ENCODE results near the gene CYYR1. TPM values are rescaled to one million over a fixed set of nuclear protein-coding genes. Genes with fewer than 3 reads are reported as not detected.

CYYR1 gene
- polyA plus RNA-seq, 4 donors: 0.67 to 11.9 (median 3.4) TPM

DNA sequence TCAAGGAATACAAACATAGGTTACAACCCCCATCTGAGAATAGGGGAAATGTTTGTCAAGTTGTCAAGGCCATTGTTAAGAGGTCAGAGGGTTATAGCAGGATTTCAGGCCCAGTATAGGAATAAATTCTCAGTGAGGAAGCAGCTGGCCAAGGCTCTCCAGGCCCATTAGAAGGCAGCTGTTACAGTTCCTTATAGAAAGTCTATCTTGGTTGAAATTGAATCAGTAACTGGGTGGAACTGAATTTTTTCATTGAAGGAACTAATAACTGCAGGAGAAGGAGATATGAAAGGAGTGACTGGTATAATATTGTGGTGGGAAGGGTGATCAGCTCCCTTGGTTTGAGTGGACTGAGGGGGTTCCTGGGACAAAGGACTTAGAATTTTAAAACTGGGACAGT lies 134.1 kb downstream of the CYYR1 start:
- no peaks in the 10 kb centered on the region for H3K36me3 ChIP-seq (ENCODE audit: control insufficient read depth in 3 of 3, insufficient read depth in 2 of 3, low read depth in 1 of 3, low read length in 3 of 3)
- no peak for FAIRE-seq
- H3K9me3 ChIP-seq (ENCODE audit: control insufficient read depth in 2 of 2, insufficient read depth in 1 of 2, low read depth in 1 of 2, low read length in 1 of 2): no peaks in the 10 kb centered on the region
- H3K27ac ChIP-seq (ENCODE audit: low read depth in 1 of 3, low read length in 2 of 3): no peak overlapping the region
- H3K4me3 ChIP-seq (ENCODE audit: low read depth in 1 of 3, low read length in 3 of 3): no peak overlapping the region
- no peaks in the 10 kb centered on the region for H3K4me1 ChIP-seq (ENCODE audit: control insufficient read depth in 3 of 3, insufficient read depth in 2 of 3, low read depth in 1 of 3, low read length in 2 of 3)
- no peak for DNase-seq
- no peaks in the 10 kb centered on the region for H3K27me3 ChIP-seq (ENCODE audit: control insufficient read depth in 3 of 3, insufficient read depth in 3 of 3, low read length in 3 of 3)

DNA sequence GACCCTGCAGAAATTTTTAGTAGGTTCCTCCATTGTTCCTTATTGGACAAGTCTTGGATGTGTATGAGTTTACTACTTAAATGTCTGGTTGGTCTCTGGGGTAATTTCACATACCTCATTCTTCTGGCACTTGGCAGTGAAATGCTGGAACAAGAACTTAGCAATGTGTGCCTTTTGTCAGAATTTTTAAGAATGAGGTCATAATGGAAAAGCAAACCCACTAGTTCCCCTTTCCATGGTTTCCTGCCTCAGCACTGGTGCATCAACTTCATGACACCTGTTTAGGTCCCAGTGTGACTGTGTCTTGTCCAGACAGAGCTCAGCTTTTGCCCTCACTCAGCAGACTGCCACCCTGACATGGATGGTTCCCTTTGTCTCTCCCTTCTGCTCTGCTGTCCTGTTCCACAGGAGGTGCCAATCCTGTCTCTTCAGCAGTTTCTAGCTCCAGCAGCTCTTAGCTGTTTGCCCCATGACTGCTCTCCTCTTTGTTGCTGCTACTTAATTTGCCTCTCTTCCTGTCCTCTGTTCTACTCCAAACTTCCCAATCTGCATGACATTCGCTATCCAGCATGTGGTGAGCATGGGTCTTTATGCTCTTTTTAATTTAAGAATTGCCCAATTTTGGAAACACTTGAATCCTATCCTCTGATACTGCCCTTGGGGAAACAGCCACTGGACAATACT lies 135.6 kb downstream of the CYYR1 start:
- DNase-seq (no peak), FAIRE-seq (no peak)
- H3K27ac ChIP-seq (ENCODE audit: low read depth in 1 of 3, low read length in 2 of 3): no peak overlapping the region
- H3K36me3 ChIP-seq (ENCODE audit: control insufficient read depth in 3 of 3, insufficient read depth in 2 of 3, low read depth in 1 of 3, low read length in 3 of 3): no peaks in the 10 kb centered on the region
- H3K9me3 ChIP-seq (ENCODE audit: control insufficient read depth in 2 of 2, insufficient read depth in 1 of 2, low read depth in 1 of 2, low read length in 1 of 2): no peaks in the 10 kb centered on the region
- no peaks in the 10 kb centered on the region for H3K27me3 ChIP-seq (ENCODE audit: control insufficient read depth in 3 of 3, insufficient read depth in 3 of 3, low read length in 3 of 3)
- H3K4me1 ChIP-seq (ENCODE audit: control insufficient read depth in 3 of 3, insufficient read depth in 2 of 3, low read depth in 1 of 3, low read length in 2 of 3): no peaks in the 10 kb centered on the region
- no peak overlapping the region for H3K4me3 ChIP-seq (ENCODE audit: low read depth in 1 of 3, low read length in 3 of 3)
- 70 to 83% (median 78%) methylated on average over 1 of the region's 1 CpG for WGBS, 3 donors

DNA sequence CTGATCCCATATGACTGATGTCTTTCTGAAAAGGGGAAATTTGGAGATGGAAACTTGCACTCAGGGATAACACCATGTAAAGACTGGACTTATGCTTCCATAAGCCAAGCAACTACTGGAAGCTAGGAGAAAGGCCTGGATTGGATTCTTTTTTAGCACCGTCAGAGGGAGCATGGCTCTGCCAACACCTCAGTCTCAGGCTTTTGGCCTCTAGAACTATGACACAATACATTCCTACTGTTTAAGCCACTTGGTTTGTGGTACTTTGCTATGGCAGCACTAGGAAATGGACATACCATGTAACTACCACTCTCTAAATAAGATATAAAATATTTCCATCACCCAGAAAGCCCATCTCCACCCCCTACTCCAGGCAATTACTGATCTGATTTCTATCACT lies 139.7 kb downstream of the CYYR1 start:
- DNase-seq (no peak), FAIRE-seq (no peak)
- H3K4me1 ChIP-seq (ENCODE audit: control insufficient read depth in 3 of 3, insufficient read depth in 2 of 3, low read depth in 1 of 3, low read length in 2 of 3): no peaks in the 10 kb centered on the region
- no peak overlapping the region for H3K27ac ChIP-seq (ENCODE audit: low read depth in 1 of 3, low read length in 2 of 3)
- H3K4me3 ChIP-seq (ENCODE audit: low read depth in 1 of 3, low read length in 3 of 3): no peak overlapping the region
- H3K27me3 ChIP-seq (ENCODE audit: control insufficient read depth in 3 of 3, insufficient read depth in 3 of 3, low read length in 3 of 3): no peaks in the 10 kb centered on the region
- no peaks in the 10 kb centered on the region for H3K9me3 ChIP-seq (ENCODE audit: control insufficient read depth in 2 of 2, insufficient read depth in 1 of 2, low read depth in 1 of 2, low read length in 1 of 2)
- H3K36me3 ChIP-seq (ENCODE audit: control insufficient read depth in 3 of 3, insufficient read depth in 2 of 3, low read depth in 1 of 3, low read length in 3 of 3): no peaks in the 10 kb centered on the region
- WGBS, 3 donors: 86 to 90% (median 87%) methylated on average over 1 of the region's 1 CpG

DNA sequence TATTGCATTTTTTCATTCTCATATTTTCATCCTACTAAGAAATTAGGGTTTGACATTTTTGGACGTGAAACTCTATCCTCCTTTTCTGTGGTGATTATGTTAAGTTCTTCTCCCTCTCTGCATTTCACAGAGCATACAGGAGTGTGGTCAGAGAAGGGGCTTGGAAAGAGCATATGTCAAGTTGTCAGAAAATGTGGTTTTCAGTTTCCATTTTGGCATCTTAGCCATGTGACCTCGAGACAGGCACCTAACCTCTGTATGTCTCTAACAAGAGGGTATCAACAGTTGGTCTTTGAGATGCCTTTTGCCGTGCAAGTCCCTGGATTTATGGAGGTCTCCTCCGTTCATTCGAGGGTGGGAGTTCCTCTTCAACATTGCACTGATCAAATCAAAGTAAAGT lies 140.7 kb downstream of the CYYR1 start:
- Histone ChIP-seq H3K4me3 (ENCODE audit: low read depth in 1 of 3, low read length in 3 of 3) (no peak overlapping the region), H3K27me3 (ENCODE audit: control insufficient read depth in 3 of 3, insufficient read depth in 3 of 3, low read length in 3 of 3) (no peaks in the 10 kb centered on the region), H3K4me1 (ENCODE audit: control insufficient read depth in 3 of 3, insufficient read depth in 2 of 3, low read depth in 1 of 3, low read length in 2 of 3) (no peaks in the 10 kb centered on the region), H3K27ac (ENCODE audit: low read depth in 1 of 3, low read length in 2 of 3) (no peak overlapping the region), H3K9me3 (ENCODE audit: control insufficient read depth in 2 of 2, insufficient read depth in 1 of 2, low read depth in 1 of 2, low read length in 1 of 2) (no peaks in the 10 kb centered on the region), H3K36me3 (ENCODE audit: control insufficient read depth in 3 of 3, insufficient read depth in 2 of 3, low read depth in 1 of 3, low read length in 3 of 3) (no peaks in the 10 kb centered on the region)
- DNase-seq (no peak), FAIRE-seq (no peak)
- 58 to 71% (median 68%) methylated on average over 5 of the region's 5 CpGs for WGBS, 3 donors

DNA sequence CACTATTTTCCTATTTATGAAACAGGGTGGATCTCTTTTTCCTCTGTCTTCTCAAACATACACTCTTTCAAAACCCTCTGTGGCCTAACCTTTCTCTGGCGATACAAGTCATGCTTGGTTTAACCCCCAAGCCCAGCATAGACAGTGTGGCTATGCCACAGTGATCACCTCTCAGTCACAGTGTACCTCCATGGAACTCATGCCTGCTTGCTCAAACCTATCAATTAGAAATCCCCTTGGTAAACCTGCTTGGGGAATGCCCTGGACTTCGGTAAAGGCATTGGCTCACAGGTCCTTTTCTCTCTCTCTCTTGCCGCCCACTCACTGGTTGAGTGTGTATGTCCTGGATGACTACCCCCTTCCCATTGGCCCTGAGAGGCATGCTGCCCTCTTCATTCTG lies 147.5 kb downstream of the CYYR1 start:
- Histone ChIP-seq H3K27ac (ENCODE audit: low read depth in 1 of 3, low read length in 2 of 3) (no peak overlapping the region), H3K9me3 (ENCODE audit: control insufficient read depth in 2 of 2, insufficient read depth in 1 of 2, low read depth in 1 of 2, low read length in 1 of 2) (no peaks in the 10 kb centered on the region), H3K36me3 (ENCODE audit: control insufficient read depth in 3 of 3, insufficient read depth in 2 of 3, low read depth in 1 of 3, low read length in 3 of 3) (no peaks in the 10 kb centered on the region), H3K27me3 (ENCODE audit: control insufficient read depth in 3 of 3, insufficient read depth in 3 of 3, low read length in 3 of 3) (no peaks in the 10 kb centered on the region), H3K4me3 (ENCODE audit: low read depth in 1 of 3, low read length in 3 of 3) (no peak overlapping the region), H3K4me1 (ENCODE audit: control insufficient read depth in 3 of 3, insufficient read depth in 2 of 3, low read depth in 1 of 3, low read length in 2 of 3) (no peaks in the 10 kb centered on the region)
- FAIRE-seq (no peak), DNase-seq (no peak)
- WGBS, 3 donors: 79 to 91% (median 90%) methylated on average over 3 of the region's 3 CpGs

DNA sequence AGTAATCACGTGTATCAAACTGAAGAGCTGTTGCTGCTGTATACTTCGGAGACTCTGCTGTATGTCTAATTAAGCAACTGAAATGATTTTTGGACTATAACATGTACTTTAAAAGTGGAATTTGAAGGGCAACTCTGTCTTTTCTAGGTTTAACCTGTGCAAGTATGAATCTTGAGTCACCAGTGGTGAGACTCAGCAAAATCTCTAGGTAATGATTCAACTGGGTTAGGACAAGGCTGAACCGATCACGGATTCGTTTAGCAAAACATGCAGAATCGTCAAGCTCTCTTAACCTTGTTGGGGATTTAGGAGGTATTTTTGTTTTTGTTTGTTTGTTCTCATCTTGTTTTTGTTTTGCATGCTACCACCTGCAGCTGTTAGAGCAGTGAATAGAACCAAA lies 149.6 kb downstream of the CYYR1 start:
- no peak for FAIRE-seq
- DNase-seq: no peak
- Histone ChIP-seq H3K36me3 (ENCODE audit: control insufficient read depth in 3 of 3, insufficient read depth in 2 of 3, low read depth in 1 of 3, low read length in 3 of 3) (no peaks in the 10 kb centered on the region), H3K4me3 (ENCODE audit: low read depth in 1 of 3, low read length in 3 of 3) (no peak overlapping the region), H3K27me3 (ENCODE audit: control insufficient read depth in 3 of 3, insufficient read depth in 3 of 3, low read length in 3 of 3) (no peaks in the 10 kb centered on the region), H3K4me1 (ENCODE audit: control insufficient read depth in 3 of 3, insufficient read depth in 2 of 3, low read depth in 1 of 3, low read length in 2 of 3) (no peaks in the 10 kb centered on the region), H3K27ac (ENCODE audit: low read depth in 1 of 3, low read length in 2 of 3) (no peak overlapping the region), H3K9me3 (ENCODE audit: control insufficient read depth in 2 of 2, insufficient read depth in 1 of 2, low read depth in 1 of 2, low read length in 1 of 2) (peaks cover 0 to 3% of the 10 kb centered on the region in 2 donors)
- 76 to 87% (median 79%) methylated on average over 6 of the region's 6 CpGs for whole genome bisulfite sequencing, 3 donors

DNA sequence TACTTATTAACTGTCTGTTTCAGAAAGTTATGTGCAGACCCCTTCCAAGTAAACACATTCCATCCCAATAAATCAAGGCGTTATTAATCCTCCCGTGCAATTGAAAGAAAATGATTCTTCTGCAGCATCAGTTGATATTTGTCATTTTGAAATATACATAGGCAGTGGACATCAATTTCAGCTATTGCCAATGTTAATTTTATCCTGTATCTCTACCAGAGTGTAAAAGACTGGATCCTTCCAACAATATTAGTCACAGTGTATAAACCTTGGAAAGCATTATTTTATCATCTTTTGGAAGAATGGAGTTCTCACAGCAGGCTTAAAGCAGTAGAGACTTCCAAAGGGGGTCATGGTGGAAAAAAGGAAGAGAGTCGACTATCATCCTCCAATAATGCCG lies 150.4 kb downstream of the CYYR1 start:
- no peak overlapping the region for H3K4me3 ChIP-seq (ENCODE audit: low read depth in 1 of 3, low read length in 3 of 3)
- WGBS, 3 donors: 50 to 73% (median 68%) methylated on average over 4 of the region's 4 CpGs
- H3K9me3 ChIP-seq (ENCODE audit: control insufficient read depth in 2 of 2, insufficient read depth in 1 of 2, low read depth in 1 of 2, low read length in 1 of 2): peaks cover 0 to 3% of the 10 kb centered on the region in 2 donors
- DNase-seq (no peak), FAIRE-seq (no peak)
- no peak overlapping the region for H3K27ac ChIP-seq (ENCODE audit: low read depth in 1 of 3, low read length in 2 of 3)
- no peaks in the 10 kb centered on the region for H3K4me1 ChIP-seq (ENCODE audit: control insufficient read depth in 3 of 3, insufficient read depth in 2 of 3, low read depth in 1 of 3, low read length in 2 of 3)
- no peaks in the 10 kb centered on the region for H3K27me3 ChIP-seq (ENCODE audit: control insufficient read depth in 3 of 3, insufficient read depth in 3 of 3, low read length in 3 of 3)
- H3K36me3 ChIP-seq (ENCODE audit: control insufficient read depth in 3 of 3, insufficient read depth in 2 of 3, low read depth in 1 of 3, low read length in 3 of 3): no peaks in the 10 kb centered on the region

DNA sequence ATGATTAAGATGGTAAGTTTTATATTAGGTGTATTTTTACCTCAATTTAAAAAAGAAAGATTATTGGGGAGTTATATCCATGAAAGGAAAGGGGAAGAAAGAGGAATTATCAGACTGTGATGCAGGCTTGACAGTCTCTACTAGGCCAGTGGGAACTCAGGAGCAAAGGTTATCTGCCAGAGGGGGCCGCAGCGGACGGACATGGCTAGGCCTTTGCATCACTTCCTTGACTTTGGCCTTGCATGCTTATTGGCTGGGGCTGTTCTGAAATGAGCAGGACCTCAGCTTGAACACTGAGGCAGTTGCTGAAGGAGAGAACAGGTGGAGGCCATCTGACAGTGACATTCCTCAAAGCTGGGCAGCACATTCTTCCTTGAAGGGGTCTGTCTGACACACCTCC lies 150.9 kb downstream of the CYYR1 start:
- Histone ChIP-seq H3K9me3 (ENCODE audit: control insufficient read depth in 2 of 2, insufficient read depth in 1 of 2, low read depth in 1 of 2, low read length in 1 of 2) (peaks cover 0 to 3% of the 10 kb centered on the region in 2 donors), H3K27ac (ENCODE audit: low read depth in 1 of 3, low read length in 2 of 3) (no peak overlapping the region), H3K27me3 (ENCODE audit: control insufficient read depth in 3 of 3, insufficient read depth in 3 of 3, low read length in 3 of 3) (no peaks in the 10 kb centered on the region), H3K36me3 (ENCODE audit: control insufficient read depth in 3 of 3, insufficient read depth in 2 of 3, low read depth in 1 of 3, low read length in 3 of 3) (no peaks in the 10 kb centered on the region), H3K4me3 (ENCODE audit: low read depth in 1 of 3, low read length in 3 of 3) (no peak overlapping the region), H3K4me1 (ENCODE audit: control insufficient read depth in 3 of 3, insufficient read depth in 2 of 3, low read depth in 1 of 3, low read length in 2 of 3) (no peaks in the 10 kb centered on the region)
- 69 to 72% (median 69%) methylated on average over 3 of the region's 3 CpGs for WGBS, 3 donors
- DNase-seq (no peak), FAIRE-seq (no peak)

DNA sequence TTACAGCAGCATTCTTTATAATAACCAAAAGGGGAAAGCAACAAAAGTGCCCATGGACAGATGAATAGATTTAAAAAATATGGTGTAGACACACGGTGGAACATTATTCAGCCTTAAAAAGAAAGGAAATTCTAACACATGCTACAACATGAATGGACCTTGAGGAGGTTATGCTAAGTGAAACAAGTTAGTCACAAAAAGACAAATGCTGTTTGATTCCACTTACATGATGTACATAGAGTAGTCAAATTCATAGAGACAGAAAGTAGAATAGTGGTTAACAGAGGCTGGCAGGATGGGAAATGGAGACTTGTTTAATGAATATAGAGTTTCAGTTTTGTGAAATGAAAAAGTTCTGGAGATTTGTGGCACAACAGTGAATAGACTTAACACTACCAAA lies 151.4 kb downstream of the CYYR1 start:
- DNase-seq (no peak), FAIRE-seq (no peak)
- Histone ChIP-seq H3K27ac (ENCODE audit: low read depth in 1 of 3, low read length in 2 of 3) (no peak overlapping the region), H3K36me3 (ENCODE audit: control insufficient read depth in 3 of 3, insufficient read depth in 2 of 3, low read depth in 1 of 3, low read length in 3 of 3) (no peaks in the 10 kb centered on the region), H3K27me3 (ENCODE audit: control insufficient read depth in 3 of 3, insufficient read depth in 3 of 3, low read length in 3 of 3) (no peaks in the 10 kb centered on the region), H3K4me1 (ENCODE audit: control insufficient read depth in 3 of 3, insufficient read depth in 2 of 3, low read depth in 1 of 3, low read length in 2 of 3) (no peaks in the 10 kb centered on the region), H3K4me3 (ENCODE audit: low read depth in 1 of 3, low read length in 3 of 3) (no peak overlapping the region), H3K9me3 (ENCODE audit: control insufficient read depth in 2 of 2, insufficient read depth in 1 of 2, low read depth in 1 of 2, low read length in 1 of 2) (peaks cover 0 to 3% of the 10 kb centered on the region in 2 donors)
- 78 to 85% (median 81%) methylated on average over 1 of the region's 1 CpG for WGBS, 3 donors
